K562 (cell line): ENCODE data around the gene TSPOAP1. TPM values are rescaled to one million over a fixed set of nuclear protein-coding genes. Genes with fewer than 3 reads are reported as not detected.
A peak's percentile ranks its signal among the peaks of the same experiment; 100 is the strongest.

Experiments used
- ARID1B ChIP-seq: fragments of 450-650 bp; IDR thresholded peaks from 2 replicates; pipeline ENCODE4 v1.6.1; 2016; ENCODE audit warnings: antibody characterized with exemption, mild to moderate bottlenecking, inconsistent platforms
- ARID2 ChIP-seq: fragments of 450-650 bp; IDR thresholded peaks from 2 replicates; pipeline ENCODE4 v1.6.1; 2017; ENCODE audit warnings: antibody characterized with exemption, mild to moderate bottlenecking
- ERF ChIP-seq: fragments of 450-650 bp; formaldehyde crosslinking; IDR thresholded peaks from 2 replicates; pipeline ENCODE4 v1.4.0; 2020; ENCODE audit warnings: mild to moderate bottlenecking, mixed read lengths
- ESRRB ChIP-seq: fragments of 250-450 bp; sonication (Bioruptor Pico); IDR thresholded peaks from 2 replicates; pipeline ENCODE4 v1.5.0; 2020; ENCODE audit warnings: mild to moderate bottlenecking, moderate library complexity, borderline replicate concordance
- HCFC1 ChIP-seq: IDR thresholded peaks from 2 replicates; pipeline ENCODE4 v1.6.1; 2012; ENCODE audit warnings: low read depth, low read length, improper control_type of control experiment
- LEF1 ChIP-seq: fragments of 450-650 bp; IDR thresholded peaks from 2 replicates; pipeline ENCODE4 v1.6.1; 2016; ENCODE audit warnings: mild to moderate bottlenecking
- MAFG ChIP-seq: fragments of 450-650 bp; conservative IDR thresholded peaks from 2 replicates; pipeline ENCODE4 v1.6.1; 2016; ENCODE audit warnings: missing genetic modification characterization, missing compliant biosample characterization
- NCOA2 ChIP-seq, 2 experiments: fragments of 450-650 bp; IDR thresholded peaks; 2 replicates each; pipeline ENCODE4 v1.6.1; 2018; ENCODE audit warnings: mild to moderate bottlenecking in 2 of 2, moderate library complexity in 1 of 2; ENCODE audit not compliant: partially characterized antibody in 2 of 2
- NFXL1 ChIP-seq: fragments of 450-650 bp; formaldehyde crosslinking; IDR thresholded peaks from 2 replicates; pipeline ENCODE4 v1.4.0; 2021; ENCODE audit warnings: mild to moderate bottlenecking
- NR3C1 ChIP-seq: sonication (generic); formaldehyde crosslinking; IDR thresholded peaks from 2 replicates; pipeline ENCODE4 v1.8.1; 2022; ENCODE audit warnings: missing genetic modification reagents
- PHF8 ChIP-seq: fragments of 200-600 bp; sonication (generic); IDR thresholded peaks from 2 replicates; pipeline ENCODE4 v1.6.1; 2012; ENCODE audit warnings: mixed run types, mild to moderate bottlenecking, inconsistent platforms, low read length, moderate library complexity, borderline replicate concordance
- RAD21 ChIP-seq, 2 experiments: fragments of 250-450 bp in 1 of 2; fragments of 450-650 bp in 1 of 2; sonication (Bioruptor Pico) in 1 of 2; formaldehyde crosslinking in 1 of 2; IDR thresholded peaks in 1 of 2; conservative IDR thresholded peaks in 1 of 2; 2 replicates each; pipeline versions ENCODE4 v1.4.0 to v1.8.0; 2020 to 2022; ENCODE audit warnings: mild to moderate bottlenecking in 2 of 2, moderate library complexity in 1 of 2
- SRSF9 ChIP-seq: fragments of 200-400 bp; formaldehyde crosslinking; IDR thresholded peaks from 2 replicates; pipeline ENCODE4 v1.6.1; 2017; ENCODE audit warnings: low read depth, low read length, borderline replicate concordance
- TRIM24 ChIP-seq, 2 experiments: fragments of 450-650 bp; IDR thresholded peaks; 2 replicates each; pipeline ENCODE4 v1.6.1; 2016
- ZNF75A ChIP-seq: fragments of 450-650 bp; formaldehyde crosslinking; IDR thresholded peaks from 2 replicates; pipeline ENCODE4 v1.4.0; 2020; ENCODE audit warnings: mild to moderate bottlenecking
- ZSCAN32 ChIP-seq: fragments of 450-650 bp; formaldehyde crosslinking; IDR thresholded peaks from 2 replicates; pipeline ENCODE4 v1.4.0; 2020; ENCODE audit warnings: mild to moderate bottlenecking, moderate library complexity
- polyA plus RNA-seq, 8 experiments: library from polyadenylated mRNA; depleted of rRNA in 4 of 8; stranded (reverse) in 5 of 8; unstranded in 3 of 8; fragments of >200 nt; fragmentation: Nextera tagmentation in 2 of 8; fragmentation: Illumina TruSeq in 1 of 8; extraction: Ambion mirVana in 2 of 8; extraction: Trizol in 1 of 8; gene quantifications; 2 replicates each; pipeline versions ENCODE4 v1.2.1 to v1.2.3, GENCODE V29; 2011 to 2014; ENCODE audit warnings: inconsistent platforms in 1 of 8, missing spikeins in 1 of 8
- total RNA-seq, 7 experiments: library from RNA; depleted of rRNA in 6 of 7; stranded (reverse); fragments of >200 nt in 6 of 7; fragmentation: Illumina TruSeq in 2 of 7; extraction: Trizol in 2 of 7; gene quantifications; 2 replicates each; pipeline versions ENCODE4 v1.2.1 to v1.2.3, GENCODE V29; 2011 to 2021; ENCODE audit warnings: low replicate concordance in 1 of 7
- TF ChIP-seq, protein P1 (sequence below): sonication (generic); IDR thresholded peaks from 2 replicates; pipeline ENCODE4 v1.6.1; 2016
- TF ChIP-seq, protein P2 (sequence below): sonication (generic); formaldehyde crosslinking; IDR thresholded peaks from 2 replicates; pipeline ENCODE4 v1.8.1; 2022; ENCODE audit warnings: missing genetic modification reagents
- TF ChIP-seq, protein P3 (sequence below): fragments of 450-650 bp; IDR thresholded peaks from 2 replicates; pipeline ENCODE4 v1.6.1; 2016; ENCODE audit warnings: mild to moderate bottlenecking
- TF ChIP-seq, protein P4 (sequence below): fragments of 250-450 bp; sonication (Bioruptor Pico); IDR thresholded peaks from 2 replicates; pipeline ENCODE4 v1.9.0; 2021; ENCODE audit warnings: mild to moderate bottlenecking
- TF ChIP-seq, protein P5 (sequence below): fragments of 250-450 bp; sonication (Bioruptor Pico); IDR thresholded peaks from 2 replicates; pipeline ENCODE4 v1.5.0; 2020; ENCODE audit warnings: mild to moderate bottlenecking, borderline replicate concordance

Gene TSPOAP1
- total and polyA plus RNA-seq, 9 of the 15 experiments (the other 6 are each of a cell fraction or from before 2014, with no cell fraction given), result 0.87 to 3.9 (median 1.8) TPM; not detected in 2

DNA sequence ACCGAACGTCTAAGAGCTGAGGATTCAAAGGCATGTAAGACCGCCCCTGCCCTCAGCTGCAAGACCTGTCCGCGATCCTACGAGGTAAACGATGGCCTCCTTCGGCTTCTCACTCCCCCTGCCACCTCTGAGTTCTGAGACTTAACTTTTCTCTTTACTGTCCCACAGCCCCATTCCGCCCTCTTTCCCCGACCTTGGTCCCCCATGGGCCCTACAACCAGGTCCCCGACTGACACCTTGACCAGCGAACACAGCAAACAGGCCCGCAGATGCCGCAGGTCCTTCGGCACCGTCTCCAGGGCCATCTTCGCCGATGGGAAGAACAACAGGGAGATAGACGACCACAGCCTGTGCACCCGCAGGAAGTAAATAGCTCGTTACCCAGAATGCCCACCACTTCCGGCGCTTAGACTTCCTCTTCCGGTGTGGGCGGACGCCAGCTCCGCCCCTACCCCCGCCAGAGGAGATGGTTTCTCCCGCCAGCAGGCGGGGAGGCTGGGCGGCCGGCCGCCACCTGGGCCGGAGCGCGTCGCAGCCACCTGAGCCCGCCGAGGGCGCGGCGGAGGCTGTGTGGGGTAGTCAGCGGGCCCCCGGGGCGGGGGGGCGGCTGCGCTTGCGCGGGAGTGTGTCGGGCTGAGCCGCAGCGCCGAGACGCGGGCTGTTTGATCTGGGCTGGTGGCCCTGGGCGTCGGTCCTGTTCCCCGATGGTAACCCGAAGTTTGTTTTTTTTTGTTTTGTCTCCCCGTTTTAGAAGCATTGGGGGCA is 23.4 kb upstream of the TSPOAP1 start, which contains the start of gene SUPT4H1 (continued):
- TF ChIP-seq, protein P1, sequence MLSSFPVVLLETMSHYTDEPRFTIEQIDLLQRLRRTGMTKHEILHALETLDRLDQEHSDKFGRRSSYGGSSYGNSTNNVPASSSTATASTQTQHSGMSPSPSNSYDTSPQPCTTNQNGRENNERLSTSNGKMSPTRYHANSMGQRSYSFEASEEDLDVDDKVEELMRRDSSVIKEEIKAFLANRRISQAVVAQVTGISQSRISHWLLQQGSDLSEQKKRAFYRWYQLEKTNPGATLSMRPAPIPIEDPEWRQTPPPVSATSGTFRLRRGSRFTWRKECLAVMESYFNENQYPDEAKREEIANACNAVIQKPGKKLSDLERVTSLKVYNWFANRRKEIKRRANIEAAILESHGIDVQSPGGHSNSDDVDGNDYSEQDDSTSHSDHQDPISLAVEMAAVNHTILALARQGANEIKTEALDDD, result no peak
- no peak for TF ChIP-seq NR3C1 (CRISPR knock-in tag)
- no peak for TF ChIP-seq SRSF9
- peak; percentile 38 to 49; a peak in 3 of 4 replicates for TF ChIP-seq RAD21 (CRISPR knock-in tag; conservative IDR thresholded peaks at IDR 0.05 in 1 of 2, IDR thresholded peaks at IDR 0.05 in 1 of 2)
- TF ChIP-seq, protein P2, sequence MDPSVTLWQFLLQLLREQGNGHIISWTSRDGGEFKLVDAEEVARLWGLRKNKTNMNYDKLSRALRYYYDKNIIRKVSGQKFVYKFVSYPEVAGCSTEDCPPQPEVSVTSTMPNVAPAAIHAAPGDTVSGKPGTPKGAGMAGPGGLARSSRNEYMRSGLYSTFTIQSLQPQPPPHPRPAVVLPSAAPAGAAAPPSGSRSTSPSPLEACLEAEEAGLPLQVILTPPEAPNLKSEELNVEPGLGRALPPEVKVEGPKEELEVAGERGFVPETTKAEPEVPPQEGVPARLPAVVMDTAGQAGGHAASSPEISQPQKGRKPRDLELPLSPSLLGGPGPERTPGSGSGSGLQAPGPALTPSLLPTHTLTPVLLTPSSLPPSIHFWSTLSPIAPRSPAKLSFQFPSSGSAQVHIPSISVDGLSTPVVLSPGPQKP, result no peak
- no peak for TF ChIP-seq ARID1B
- TF ChIP-seq ARID2, result no peak
- TF ChIP-seq, protein P3, sequence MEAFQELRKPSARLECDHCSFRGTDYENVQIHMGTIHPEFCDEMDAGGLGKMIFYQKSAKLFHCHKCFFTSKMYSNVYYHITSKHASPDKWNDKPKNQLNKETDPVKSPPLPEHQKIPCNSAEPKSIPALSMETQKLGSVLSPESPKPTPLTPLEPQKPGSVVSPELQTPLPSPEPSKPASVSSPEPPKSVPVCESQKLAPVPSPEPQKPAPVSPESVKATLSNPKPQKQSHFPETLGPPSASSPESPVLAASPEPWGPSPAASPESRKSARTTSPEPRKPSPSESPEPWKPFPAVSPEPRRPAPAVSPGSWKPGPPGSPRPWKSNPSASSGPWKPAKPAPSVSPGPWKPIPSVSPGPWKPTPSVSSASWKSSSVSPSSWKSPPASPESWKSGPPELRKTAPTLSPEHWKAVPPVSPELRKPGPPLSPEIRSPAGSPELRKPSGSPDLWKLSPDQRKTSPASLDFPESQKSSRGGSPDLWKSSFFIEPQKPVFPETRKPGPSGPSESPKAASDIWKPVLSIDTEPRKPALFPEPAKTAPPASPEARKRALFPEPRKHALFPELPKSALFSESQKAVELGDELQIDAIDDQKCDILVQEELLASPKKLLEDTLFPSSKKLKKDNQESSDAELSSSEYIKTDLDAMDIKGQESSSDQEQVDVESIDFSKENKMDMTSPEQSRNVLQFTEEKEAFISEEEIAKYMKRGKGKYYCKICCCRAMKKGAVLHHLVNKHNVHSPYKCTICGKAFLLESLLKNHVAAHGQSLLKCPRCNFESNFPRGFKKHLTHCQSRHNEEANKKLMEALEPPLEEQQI, result no peak
- no peak for TF ChIP-seq ZSCAN32
- TF ChIP-seq NCOA2 (IDR thresholded peaks at IDR 0.05; ENCODE audit: partially characterized antibody in 2 of 2), result no peak
- TF ChIP-seq ERF (CRISPR knock-in tag), result no peak
- TF ChIP-seq LEF1, result no peak
- peak; percentile 82 for TF ChIP-seq HCFC1
- TF ChIP-seq, protein P4, sequence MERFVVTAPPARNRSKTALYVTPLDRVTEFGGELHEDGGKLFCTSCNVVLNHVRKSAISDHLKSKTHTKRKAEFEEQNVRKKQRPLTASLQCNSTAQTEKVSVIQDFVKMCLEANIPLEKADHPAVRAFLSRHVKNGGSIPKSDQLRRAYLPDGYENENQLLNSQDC (CRISPR knock-in tag), result no peak
- TF ChIP-seq TRIM24 (IDR thresholded peaks at IDR 0.05), result no peak
- TF ChIP-seq NFXL1 (CRISPR knock-in tag), result no peak
- TF ChIP-seq ESRRB, result no peak
- TF ChIP-seq PHF8, result peak; percentile 83; the same call in 1 of the 2 replicates
- TF ChIP-seq ZNF75A (CRISPR knock-in tag), result no peak
- TF ChIP-seq, protein P5, sequence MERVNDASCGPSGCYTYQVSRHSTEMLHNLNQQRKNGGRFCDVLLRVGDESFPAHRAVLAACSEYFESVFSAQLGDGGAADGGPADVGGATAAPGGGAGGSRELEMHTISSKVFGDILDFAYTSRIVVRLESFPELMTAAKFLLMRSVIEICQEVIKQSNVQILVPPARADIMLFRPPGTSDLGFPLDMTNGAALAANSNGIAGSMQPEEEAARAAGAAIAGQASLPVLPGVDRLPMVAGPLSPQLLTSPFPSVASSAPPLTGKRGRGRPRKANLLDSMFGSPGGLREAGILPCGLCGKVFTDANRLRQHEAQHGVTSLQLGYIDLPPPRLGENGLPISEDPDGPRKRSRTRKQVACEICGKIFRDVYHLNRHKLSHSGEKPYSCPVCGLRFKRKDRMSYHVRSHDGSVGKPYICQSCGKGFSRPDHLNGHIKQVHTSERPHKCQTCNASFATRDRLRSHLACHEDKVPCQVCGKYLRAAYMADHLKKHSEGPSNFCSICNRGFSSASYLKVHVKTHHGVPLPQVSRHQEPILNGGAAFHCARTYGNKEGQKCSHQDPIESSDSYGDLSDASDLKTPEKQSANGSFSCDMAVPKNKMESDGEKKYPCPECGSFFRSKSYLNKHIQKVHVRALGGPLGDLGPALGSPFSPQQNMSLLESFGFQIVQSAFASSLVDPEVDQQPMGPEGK (CRISPR knock-in tag), result no peak
- no peak for TF ChIP-seq MAFG (tag)
